ENCODE data around the gene PPP1R1A. TPM values are rescaled to one million over a fixed set of nuclear protein-coding genes. Genes with fewer than 3 reads are reported as not detected.

Gene PPP1R1A
- 2.9 TPM for total RNA-seq (ENCODE audit: insufficient read depth, low replicate concordance)

DNA sequence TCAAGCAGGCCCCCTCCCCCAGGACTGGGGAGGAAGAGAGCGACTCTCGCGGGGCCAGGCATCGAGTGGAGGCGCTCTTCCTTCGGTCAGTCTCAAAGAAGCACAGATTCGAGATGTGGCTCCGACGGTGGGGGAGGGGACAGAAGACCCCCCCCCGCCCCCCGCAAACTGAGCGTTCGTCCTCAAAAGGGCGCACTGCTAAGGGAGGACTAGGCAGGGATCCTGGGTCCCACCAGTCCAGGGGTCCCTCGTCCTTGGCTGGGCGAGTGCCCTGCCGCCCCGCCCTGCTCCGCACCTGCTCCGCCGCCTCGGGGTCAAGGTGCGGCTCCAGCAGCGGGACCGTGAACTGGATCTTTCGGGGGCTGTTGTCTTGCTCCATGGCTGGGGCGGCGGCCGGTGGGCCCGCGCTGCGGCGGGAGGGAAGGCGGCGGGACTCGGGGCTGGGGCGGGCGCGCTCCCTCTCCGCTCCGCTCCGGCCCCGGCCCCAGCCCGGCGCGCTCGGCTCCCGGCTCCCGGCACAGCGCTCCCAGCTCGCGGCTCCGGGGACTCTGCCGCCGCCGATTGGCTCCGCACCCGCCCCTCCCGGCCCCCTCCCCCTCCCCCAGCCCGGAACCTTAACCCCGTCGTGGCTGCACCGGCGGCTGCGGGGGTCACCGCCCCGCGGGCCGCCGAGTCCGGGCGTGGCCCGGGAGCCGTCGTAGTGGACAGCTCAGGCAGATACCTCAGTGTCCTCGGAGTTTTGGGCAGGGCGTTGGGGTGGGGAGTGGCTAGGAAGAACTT, at the start of gene PPP1R1A:
PPP1R1A (minus strand) TSS at position 550 of the 780 bp plus-strand sequence; CDS start at position 379, 171 bp downstream.
- DNase-seq (ENCODE audit: low spot score): no peak

- DNase-seq (ENCODE audit: low spot score): no peak
Observed at GRCh38 chr12:54634795-54635194, 46.3 kb upstream of the PPP1R1A start, which contains the start of gene LACRT. Gene LACRT (minus strand): TSS chr12:54634895. CDS start chr12:54634841, 54 bp downstream.

DNA sequence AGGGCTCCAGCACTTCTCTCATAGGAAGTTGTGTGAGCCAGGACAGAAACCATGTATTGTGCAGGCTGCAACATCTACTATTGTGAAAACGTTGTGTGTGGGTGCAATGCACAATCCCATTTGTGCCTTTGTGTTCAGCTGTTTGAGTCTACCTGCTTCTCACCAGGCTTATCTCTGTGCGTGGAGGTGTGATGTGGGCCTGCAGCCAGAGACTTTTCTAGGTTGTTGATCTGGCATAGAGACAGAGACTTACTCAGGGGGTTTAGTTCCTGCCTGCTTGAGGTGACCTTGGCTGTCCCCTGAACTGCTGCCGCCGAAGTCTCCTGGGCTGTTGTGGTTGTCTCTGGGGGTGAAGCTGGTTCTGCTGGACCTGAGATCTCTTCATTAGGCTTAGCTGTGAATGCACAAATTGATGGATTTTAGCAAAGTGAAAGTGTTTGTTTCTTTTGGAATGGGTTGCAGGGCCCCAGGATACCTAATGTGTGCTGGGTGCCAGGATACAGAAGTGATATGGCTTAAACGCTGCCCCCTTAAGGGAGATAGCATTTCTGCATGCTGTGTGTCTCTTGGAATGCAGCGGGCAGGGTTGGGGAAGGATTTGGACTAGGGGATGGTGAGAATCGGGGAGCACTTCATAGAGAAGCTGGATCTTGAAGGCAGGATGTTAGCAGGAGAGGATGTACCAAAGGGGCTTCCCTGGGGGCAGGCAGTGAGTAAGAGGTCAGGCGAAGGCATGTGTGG, 43.7 kb upstream of the PPP1R1A start:
- no peak for DNase-seq (ENCODE audit: low spot score)

GRCh38 chr12:54631551-54631950, 43.1 kb upstream of the PPP1R1A start:
- no peak for DNase-seq (ENCODE audit: low spot score)

DNA sequence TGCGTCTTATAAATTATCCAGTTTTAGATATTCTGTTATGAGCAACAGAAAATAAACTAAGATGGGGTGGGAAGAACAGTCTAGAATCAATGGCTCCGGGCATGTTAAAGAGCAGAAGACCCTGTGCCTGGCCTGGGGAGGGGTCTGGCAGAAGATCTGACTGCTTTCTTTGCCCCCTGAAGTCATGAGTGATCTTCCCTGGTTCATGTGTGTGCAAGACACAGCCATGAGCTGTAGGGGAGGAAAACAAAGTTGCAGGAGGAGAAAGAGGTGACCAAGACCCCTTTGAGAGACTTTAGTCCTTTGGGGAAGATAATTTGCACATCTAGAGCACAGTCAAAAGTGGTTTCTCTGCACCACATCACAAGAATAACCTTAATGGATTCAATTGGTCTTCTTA, 41.5 kb upstream of the PPP1R1A start:
- no peak for DNase-seq (ENCODE audit: low spot score)

GRCh38 chr12:54628186-54628846, 39.9 kb upstream of the PPP1R1A start:
- DNase-seq (ENCODE audit: low spot score): no peak

DNA sequence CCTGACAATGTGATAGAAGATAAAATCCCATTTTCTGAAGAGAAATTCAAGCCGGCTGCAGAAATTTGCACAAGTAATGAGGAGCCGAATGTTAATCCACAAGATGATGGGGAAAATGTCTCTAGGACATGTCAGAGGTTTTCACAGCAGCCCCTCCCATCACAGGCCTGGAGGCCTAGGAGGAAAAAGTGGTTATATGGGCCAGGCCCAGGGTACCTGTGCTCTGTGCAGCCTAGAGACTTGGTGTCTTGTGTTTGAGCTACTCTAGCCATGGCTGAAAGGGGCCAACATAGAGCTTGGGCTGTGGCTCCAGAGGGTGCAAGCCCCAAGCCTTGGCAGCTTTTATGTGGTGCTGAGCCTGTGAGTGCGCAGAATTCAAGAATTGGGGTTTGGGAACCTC, 38.8 kb upstream of the PPP1R1A start:
- DNase-seq (ENCODE audit: low spot score): no peak

DNA sequence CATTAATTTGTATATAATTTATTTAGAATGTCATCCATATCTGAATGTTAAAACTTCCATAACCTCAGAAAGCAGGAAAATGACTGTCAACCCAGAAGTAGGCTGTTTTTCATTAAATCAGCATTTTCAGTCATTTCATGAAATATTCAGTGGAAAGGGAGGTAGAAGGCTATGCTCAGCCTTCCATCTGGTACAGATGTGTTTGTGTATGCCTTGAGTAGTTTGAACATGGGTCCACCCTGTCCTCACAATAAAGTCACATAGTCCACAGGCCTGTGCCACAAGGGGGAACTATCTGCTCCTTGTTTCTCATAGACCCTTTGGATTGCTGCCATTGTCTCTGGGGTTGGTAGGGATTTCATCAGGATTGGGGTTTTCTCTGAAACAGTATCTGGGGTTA, 37.1 kb upstream of the PPP1R1A start:
- DNase-seq (ENCODE audit: low spot score): no peak

GRCh38 chr12:54624315-54625279, 36.1 kb upstream of the PPP1R1A start:
- peak; percentile 33 for DNase-seq (ENCODE audit: low spot score)

- no peak for DNase-seq (ENCODE audit: low spot score)
Observed at GRCh38 chr12:54622463-54623183, 34.2 kb upstream of the PPP1R1A start.

GRCh38 chr12:54616933-54617680, 28.6 kb upstream of the PPP1R1A start:
- no peak for DNase-seq (ENCODE audit: low spot score)

DNA sequence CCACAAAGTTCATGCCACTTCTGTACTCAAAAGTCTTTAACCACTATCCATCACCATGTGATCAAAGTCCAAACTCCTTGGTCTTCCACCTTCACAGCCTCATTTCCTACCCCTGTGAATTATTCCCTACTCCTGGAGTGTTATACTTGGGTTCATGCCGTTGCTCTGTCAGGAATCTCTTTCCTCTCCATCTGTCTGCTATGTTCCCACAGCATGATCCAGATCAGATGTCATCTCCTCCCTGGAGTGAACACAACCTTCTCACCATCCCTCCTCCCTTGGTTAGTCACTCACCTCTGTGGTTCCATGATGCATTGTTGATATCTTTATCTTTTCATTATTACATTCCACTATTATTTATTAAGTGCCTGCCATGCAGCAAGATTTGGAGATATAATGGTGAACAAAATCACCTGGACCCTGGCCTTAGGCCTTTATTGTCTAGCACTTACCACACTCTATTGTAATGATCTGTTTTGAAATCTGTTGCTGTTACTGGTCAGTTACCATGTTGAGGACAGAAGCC, 23.8 kb upstream of the PPP1R1A start:
- DNase-seq (ENCODE audit: low spot score): no peak

DNA sequence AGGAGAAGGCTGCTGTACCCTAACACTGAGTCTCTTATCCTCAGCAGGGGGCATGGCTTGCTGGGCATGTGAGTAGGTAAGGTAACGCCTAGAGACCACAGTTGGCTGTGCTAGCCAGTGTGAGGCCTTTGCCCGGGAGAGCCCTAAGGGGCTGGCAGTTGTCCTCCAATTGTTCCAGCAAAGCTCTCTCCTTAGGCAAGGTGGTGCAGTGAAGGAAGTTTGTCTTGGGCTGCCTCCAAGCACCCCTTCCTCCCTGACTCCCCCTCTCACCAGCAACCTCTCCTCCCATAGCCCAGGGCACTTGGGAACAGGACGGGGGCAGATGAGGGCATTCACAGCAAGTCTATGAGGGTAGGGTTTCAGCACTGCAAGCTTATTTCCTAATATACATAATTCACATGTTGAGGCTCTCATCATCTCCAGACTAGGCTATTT, 23.3 kb upstream of the PPP1R1A start:
- no peak for DNase-seq (ENCODE audit: low spot score)

GRCh38 chr12:54608769-54609168, 20.3 kb upstream of the PPP1R1A start:
- no peak for DNase-seq (ENCODE audit: low spot score)

DNA sequence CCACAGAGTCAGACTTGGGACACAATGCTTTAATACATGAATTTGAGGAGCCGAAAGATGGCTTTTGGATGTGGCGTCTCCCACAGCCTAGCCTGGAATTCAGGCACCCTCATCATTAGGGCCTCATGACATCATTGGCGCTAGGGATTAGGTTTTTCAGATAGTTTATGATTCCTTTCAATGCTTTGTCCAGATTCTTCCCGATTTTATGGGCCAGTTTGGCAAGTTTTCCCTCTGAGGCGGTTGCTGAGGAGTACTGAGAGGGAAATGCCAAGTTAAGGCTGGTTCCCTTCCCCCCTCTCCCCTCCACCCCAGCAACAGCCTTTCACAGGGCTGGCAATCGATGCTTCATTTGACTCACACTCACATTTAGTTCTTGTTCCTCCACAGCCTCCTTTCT, 19.7 kb upstream of the PPP1R1A start:
- no peak for DNase-seq (ENCODE audit: low spot score)

GRCh38 chr12:54606556-54606955, 18.1 kb upstream of the PPP1R1A start:
- no peak for DNase-seq (ENCODE audit: low spot score)

- no peak for DNase-seq (ENCODE audit: low spot score)
Observed at GRCh38 chr12:54605138-54605970, 16.9 kb upstream of the PPP1R1A start.

DNA sequence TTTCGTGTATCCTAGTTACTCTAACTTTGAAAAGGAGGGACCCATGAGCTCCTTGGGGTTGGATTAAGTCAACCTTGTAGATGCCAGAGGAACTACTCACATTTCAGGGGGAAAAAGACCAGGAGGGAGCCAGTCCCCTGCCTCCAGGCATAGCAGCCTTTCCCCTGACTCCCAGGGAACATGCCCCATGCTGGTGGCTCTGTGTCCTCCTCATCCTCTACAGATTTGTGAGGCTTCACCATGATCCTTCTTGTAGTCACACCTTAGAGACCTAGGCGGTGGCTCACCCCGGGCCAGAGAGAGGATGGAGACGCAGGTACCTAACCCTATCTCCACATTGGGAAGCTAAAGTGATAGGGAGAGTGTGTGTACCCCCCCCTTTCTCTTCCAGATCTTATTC, 16.0 kb upstream of the PPP1R1A start:
- DNase-seq (ENCODE audit: low spot score): no peak
